ENCODE data around the gene SPACA5.

The SPACA5 gene

DNA sequence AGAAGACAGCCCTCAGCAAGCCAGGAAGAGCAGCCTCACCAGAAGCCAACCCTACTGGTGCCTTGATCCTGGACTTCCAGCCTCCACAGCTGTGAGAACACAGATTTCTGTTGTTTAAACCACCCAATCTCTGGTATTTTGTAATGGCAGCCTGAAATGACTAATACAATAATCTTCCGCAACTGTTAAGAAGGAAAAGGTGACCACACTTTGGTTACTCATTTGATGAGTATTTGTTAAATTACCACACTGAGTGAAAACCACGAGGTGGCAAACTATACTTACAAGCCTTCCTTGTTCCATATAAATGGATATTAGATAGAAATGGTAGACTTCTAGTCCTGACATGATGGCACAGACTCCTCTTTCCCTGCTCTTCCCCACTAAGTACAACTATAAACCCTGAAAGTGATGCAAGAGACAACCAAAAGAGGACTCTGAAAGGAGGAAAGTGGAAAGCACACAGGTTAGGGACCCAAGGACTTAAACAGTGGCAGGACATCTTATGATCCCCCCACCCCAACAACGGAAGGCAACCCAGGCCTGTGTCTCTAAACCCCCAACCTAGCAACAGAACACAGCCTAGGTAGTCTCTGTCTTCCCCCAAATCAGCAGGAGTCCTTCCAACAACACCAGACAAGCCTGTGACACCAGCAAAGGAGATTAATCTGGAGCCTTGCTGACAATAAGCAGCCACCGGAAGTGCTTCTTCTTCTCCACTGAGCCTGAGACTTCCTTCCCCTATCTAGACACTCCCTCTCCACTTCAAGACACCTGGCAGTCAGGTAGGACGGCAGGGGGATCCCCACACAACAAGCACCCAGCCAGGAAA, 15.3 kb upstream of the SPACA5 start:
- peak; percentile 38 for DNase-seq (ENCODE audit: low read depth)
- H3K4me3 ChIP-seq (replicated peaks; ENCODE audit: low read depth, low read length), result no peak overlapping the region
- TF ChIP-seq, protein P1, sequence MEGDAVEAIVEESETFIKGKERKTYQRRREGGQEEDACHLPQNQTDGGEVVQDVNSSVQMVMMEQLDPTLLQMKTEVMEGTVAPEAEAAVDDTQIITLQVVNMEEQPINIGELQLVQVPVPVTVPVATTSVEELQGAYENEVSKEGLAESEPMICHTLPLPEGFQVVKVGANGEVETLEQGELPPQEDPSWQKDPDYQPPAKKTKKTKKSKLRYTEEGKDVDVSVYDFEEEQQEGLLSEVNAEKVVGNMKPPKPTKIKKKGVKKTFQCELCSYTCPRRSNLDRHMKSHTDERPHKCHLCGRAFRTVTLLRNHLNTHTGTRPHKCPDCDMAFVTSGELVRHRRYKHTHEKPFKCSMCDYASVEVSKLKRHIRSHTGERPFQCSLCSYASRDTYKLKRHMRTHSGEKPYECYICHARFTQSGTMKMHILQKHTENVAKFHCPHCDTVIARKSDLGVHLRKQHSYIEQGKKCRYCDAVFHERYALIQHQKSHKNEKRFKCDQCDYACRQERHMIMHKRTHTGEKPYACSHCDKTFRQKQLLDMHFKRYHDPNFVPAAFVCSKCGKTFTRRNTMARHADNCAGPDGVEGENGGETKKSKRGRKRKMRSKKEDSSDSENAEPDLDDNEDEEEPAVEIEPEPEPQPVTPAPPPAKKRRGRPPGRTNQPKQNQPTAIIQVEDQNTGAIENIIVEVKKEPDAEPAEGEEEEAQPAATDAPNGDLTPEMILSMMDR (IDR thresholded peaks at IDR 0.05; ENCODE audit: low read length, missing control alignments), result no peak

DNA sequence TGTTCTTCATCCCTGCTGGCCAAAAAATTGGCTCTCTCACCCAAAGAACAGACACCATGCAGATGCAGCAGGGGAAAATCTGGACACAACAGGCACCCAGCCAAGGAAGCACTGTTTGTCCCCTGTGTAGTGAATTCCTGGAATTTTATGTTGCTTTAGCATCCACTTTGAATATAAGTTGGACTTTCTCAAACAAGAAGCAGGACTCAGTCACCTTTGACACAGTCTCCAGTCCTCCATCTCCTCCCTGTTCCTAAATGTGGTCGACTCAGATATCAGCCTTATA, 14.8 kb upstream of the SPACA5 start:
- TF ChIP-seq, protein P1 (IDR thresholded peaks at IDR 0.05; ENCODE audit: low read length, missing control alignments), result no peak
- DNase-seq (ENCODE audit: low read depth), result no peak
- no peak overlapping the region for H3K4me3 ChIP-seq (replicated peaks; ENCODE audit: low read depth, low read length)

DNA sequence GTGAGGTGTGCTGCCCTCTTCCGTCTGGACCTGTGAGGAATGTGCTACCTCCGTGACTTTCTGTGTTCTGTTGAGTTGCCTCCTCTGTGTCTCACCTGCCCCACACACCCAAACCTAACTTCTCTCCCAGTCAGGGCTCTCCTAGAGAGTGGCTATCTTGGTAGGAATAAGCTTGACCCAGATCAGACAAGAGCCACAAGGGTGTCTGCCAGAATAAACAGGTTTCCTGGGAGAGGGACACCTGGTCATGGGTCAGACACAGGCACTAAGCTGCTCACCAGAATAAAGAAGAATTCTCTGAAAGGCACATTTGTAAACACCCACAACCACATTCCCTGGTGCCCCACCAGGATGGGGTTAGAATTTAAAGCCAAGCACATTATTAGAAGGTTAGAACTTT, 14.1 kb upstream of the SPACA5 start:
- no peak for DNase-seq (ENCODE audit: low read depth)
- H3K4me3 ChIP-seq (replicated peaks; ENCODE audit: low read depth, low read length), result no peak overlapping the region
- TF ChIP-seq, protein P1 (IDR thresholded peaks at IDR 0.05; ENCODE audit: low read length, missing control alignments), result no peak

DNA sequence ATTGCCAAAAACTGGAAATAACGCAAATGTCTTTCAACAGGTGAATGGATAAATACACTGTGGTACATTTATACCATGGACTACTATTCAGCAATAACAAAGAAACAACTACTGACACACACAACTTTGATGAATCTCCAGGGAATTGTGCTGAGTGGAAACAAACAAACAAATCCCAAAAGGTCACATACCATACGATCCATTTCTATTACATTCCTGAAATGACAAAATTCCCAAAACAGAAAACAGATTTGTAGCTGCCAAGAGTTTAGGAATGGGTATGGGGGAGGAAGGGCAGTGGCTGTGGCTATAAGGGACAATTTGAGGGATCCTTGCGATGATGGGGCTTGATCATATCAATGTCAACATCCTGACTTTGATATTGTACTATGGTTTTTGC, 5.5 kb upstream of the SPACA5 start:
- H3K4me3 ChIP-seq (replicated peaks; ENCODE audit: low read depth, low read length), result no peak overlapping the region
- DNase-seq (ENCODE audit: low read depth), result no peak
- TF ChIP-seq, protein P1 (IDR thresholded peaks at IDR 0.05; ENCODE audit: low read length, missing control alignments), result no peak

DNA sequence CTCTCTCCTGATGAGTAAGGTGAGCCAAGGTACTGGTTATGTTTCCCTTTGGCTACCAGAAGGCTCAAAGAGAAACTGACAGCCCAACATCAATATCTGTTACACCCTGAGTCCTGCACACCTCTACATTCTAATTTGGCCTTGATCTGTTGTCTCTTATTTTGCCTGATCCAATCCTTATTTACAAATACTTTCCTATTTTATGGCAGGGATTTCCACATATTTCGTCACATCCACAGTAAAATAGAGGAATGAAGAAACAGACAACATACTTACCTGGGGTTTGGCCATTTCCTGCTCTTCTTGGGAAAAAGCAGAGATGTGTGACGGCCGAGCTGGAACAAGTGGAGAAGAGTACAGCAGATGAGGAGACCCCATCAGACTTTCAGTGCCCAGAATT, 4.5 kb upstream of the SPACA5 start:
- TF ChIP-seq, protein P1 (IDR thresholded peaks at IDR 0.05; ENCODE audit: low read length, missing control alignments), result no peak
- no peak for DNase-seq (ENCODE audit: low read depth)
- H3K4me3 ChIP-seq (replicated peaks; ENCODE audit: low read depth, low read length), result no peak overlapping the region

DNA sequence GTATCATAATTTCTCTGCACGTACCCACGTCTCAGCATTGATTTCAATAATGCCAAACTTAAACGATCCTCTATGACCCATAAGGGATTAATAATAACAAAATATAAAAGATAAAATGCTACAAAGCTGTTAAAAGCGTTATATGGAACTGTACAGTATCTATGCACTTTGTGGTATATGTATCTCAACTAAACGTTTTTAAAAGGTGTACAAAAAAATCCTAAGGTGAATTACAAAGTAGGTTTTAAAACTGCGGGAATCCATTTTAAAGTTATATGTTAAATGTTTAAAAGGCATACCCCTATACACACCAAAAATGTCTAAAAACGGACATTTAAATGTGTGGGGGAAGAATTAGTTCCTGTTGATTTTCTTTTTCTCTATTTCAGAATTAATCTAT, 3.9 kb upstream of the SPACA5 start:
- TF ChIP-seq, protein P1 (IDR thresholded peaks at IDR 0.05; ENCODE audit: low read length, missing control alignments), result no peak
- H3K4me3 ChIP-seq (replicated peaks; ENCODE audit: low read depth, low read length), result peak overlapping the region; percentile 80
- DNase-seq (ENCODE audit: low read depth), result no peak

DNA sequence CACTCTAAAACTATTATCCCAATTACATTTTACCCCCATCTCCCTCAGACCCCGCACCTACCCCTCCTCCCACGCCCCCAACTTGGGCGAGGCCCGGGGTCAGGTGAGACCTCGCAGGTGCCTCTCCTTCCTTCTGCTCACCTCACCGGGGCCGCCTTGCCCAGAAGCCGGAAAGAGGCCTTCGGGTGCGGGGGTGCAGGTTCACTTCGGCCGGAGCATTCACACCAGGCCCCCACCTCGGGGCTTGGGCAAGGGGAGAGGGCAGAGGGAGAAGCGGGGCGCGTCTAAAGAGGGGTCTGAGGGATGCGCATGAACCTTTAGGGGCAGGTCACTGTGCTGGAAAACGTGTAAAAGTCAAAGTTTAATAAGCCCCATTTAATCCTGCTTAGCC, 3.4 kb upstream of the SPACA5 start:
- DNase-seq (ENCODE audit: low read depth), result no peak
- H3K4me3 ChIP-seq (replicated peaks; ENCODE audit: low read depth, low read length), result peak overlapping the region; percentile 80
- TF ChIP-seq, protein P1 (IDR thresholded peaks at IDR 0.05; ENCODE audit: low read length, missing control alignments), result no peak
